GM10266 (cell line): ENCODE results near the gene CNOT8.

Experiments
- DNase-seq: peaks from one replicate; pipeline ENCODE4 v3.0.0; 2012; ENCODE audit errors: extremely low spot score
- CTCF ChIP-seq: IDR thresholded peaks from 2 replicates; pipeline ENCODE4 v1.5.1; 2012; ENCODE audit warnings: mild to moderate bottlenecking, low read depth; ENCODE audit not compliant: control insufficient read depth, insufficient read depth; ENCODE audit errors: missing control alignments

Gene CNOT8

DNA sequence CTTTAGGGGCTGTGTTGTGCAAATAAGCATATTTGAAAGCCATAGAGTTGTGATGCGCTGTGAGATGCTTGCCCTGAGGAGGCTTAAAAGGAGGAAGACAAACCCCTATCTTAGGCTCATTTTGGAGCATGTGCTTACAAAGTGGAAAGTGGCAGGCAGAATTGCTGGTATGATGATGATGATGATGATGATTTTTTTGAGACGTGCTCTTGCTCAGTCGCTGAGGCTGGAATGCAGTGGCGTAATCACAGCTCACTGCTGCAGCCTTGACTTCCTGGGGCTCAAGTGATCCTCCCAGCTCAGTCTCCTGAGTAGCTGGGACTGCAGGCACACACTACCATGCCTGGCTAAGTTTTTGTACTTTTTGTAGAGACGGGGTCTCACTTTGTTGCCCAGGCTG, 1.7 kb downstream of the CNOT8 start:
- no peak for DNase-seq
- no peak for TF ChIP-seq CTCF

DNA sequence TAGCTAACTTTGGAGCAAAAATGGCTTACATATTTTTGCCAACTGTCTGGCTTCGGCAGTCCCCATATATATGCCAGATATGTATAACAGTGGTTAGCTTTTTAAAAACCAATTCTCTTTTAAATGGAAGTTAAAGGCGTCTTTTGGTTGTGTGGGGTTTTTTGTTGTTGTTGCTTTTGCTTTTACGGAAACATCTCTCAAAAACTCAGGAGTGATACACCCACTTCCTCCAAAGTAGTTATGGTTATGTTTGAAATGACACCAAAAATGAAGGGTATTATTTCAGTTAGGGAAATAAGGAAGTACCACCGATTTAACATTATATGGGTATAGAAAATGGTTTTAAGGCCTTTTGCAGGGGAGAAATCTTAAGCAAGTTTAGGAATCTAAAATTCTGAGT, 2.3 kb downstream of the CNOT8 start:
- TF ChIP-seq CTCF, result no peak
- no peak for DNase-seq

GRCh38 chr5:154861946-154862345, 3.5 kb downstream of the CNOT8 start:
- TF ChIP-seq CTCF, result no peak
- DNase-seq, result no peak

- no peak for DNase-seq
- TF ChIP-seq CTCF, result no peak
Observed at GRCh38 chr5:154862766-154863165, 4.3 kb downstream of the CNOT8 start.

DNA sequence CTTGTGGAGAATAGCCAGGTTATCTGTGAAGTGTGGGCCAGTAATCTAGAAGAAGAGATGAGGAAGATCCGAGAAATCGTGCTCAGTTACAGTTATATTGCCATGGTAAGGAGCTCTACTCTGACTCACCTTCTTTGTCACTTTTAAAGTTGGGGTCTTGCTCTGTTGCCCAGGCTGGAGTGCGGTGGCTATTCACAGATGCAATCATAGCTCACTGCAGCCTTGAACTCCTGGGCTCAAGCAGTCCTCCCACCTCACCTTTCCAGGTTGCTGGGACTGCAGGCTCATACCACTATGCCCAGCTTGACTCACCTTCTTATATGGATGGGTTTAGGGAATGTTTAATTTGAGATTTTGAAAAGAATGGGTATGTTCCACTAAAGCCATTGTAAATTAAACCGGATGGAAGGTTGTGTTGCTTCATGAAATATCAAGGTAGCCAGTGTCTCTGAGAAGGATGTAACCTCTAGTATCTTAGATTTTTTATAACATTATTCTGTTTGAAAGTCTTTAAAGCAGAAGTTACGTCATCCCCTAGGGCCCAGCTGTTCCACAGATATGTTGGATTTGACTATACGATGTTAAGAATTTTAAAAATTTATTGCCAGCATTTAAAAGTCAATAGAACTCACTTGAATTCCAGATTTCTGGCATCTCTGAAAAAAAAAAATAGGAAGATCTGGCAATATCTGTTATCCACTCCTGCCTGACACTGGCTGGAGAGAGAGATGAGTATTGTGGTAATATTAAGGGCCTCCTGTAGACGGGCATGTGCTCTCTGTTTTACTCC, 5.1 kb downstream of the CNOT8 start:
- DNase-seq, result no peak
- TF ChIP-seq CTCF, result no peak

DNA sequence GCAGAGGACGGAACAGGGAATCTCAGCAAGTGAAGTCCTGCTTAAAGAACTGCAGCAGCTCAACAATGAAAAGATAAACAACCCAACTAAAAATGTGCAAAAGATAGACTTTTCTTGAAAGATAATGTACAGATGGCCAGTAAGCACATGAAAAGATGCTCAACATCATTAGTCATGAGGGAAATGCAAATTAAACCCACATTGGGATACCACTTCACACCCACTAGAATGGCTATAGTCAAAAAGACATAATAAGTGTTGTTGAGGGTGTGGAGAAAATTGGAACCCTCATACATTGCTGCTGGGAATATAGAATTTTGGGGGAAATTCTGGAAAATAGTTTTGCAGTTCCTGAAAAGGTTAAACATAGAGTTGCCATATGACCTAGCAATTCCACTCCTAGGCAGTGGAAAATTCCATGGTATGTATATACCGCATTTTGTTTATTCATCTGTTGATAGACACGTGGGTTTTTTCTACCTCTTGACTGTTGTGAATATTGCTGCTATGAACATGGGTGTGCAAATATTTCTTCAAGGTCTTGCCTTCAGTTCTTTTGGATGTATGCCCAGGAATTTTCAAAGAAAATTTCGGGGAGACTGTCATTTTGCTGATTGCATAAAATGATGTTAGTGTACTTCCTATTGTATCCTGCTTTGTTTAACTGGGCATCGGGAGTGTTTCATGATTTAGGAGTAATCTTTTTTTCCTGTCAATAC, 7.2 kb downstream of the CNOT8 start:
- TF ChIP-seq CTCF, result no peak
- no peak for DNase-seq

GRCh38 chr5:154866841-154867240, 8.4 kb downstream of the CNOT8 start:
- no peak for DNase-seq
- TF ChIP-seq CTCF, result no peak
